HepG2 (cell line): ENCODE measurements around the gene ZBTB21. TPM values are rescaled to one million over a fixed set of nuclear protein-coding genes. Genes with fewer than 3 reads are reported as not detected.

Source experiments
- ATAC-seq: fragments of 200-7000 bp; cut with Tn5 transposase; 3 replicates; pipeline ENCODE4 v1.9.1; 2020; ENCODE audit warnings: mild to moderate bottlenecking, moderate library complexity
- BruUV-seq: library from RNA; stranded (reverse); fragments of 400-500 nt; replicated peaks from 2 replicates; lab custom pipeline; 2021; lab: Mats Ljungman, UMichigan
- CTCF ChIA-PET: fragments of 300-600 bp; formaldehyde crosslinking; extraction: SDS; loops from one replicate; lab custom pipeline; 2021; ENCODE audit warnings: low total read pairs, inconsistent platforms, low intra/inter-chr PET ratio; lab: Yijun Ruan, JAX
- POLR2A ChIA-PET: fragments of 350-600 bp; sonication (Branson Sonifier 250); formaldehyde crosslinking; loops from one replicate; lab custom pipeline; 2020; ENCODE audit warnings: antibody characterized with exemption, inconsistent platforms; lab: Yijun Ruan, JAX
- DNase-seq: peaks from one replicate; pipeline ENCODE4 v3.0.0-alpha.2; 2015; ENCODE audit warnings: low spot score
- FAIRE-seq: peaks from 3 replicates; lab custom pipeline; 2011; peaks lifted over from hg19 to GRCh38; lab: Jason Lieb, UNC
- H2AFZ ChIP-seq: one replicate; pipeline ENCODE4 v1.6.1; 2011; ENCODE audit warnings: low read length, inconsistent platforms
- H3K27ac ChIP-seq: fragments of 300-600 bp; 3 replicates; pipeline ENCODE4 v1.8.0; 2011; ENCODE audit warnings: mixed run types, mild to moderate bottlenecking, mixed read lengths, low read length, inconsistent platforms; ENCODE audit not compliant: insufficient read depth; ENCODE audit errors: extremely low read length
- H3K27me3 ChIP-seq, 2 experiments: fragments of 200-600 bp in 1 of 2; 2 replicates in 1 of 2; 3 replicates in 1 of 2; pipeline versions ENCODE4 v1.6.0 to v1.8.0; 2011; ENCODE audit warnings: low read length in 2 of 2, mild to moderate bottlenecking in 2 of 2, moderate library complexity in 2 of 2, inconsistent platforms in 1 of 2; ENCODE audit not compliant: insufficient read depth in 2 of 2, control insufficient read depth in 1 of 2
- H3K36me3 ChIP-seq, 2 experiments: fragments of 200-600 bp in 1 of 2; replicated peaks in 1 of 2; 2 replicates in 1 of 2; 3 replicates in 1 of 2; pipeline versions ENCODE4 v1.5.1 to v1.8.0; 2011; ENCODE audit warnings: low read length in 2 of 2, inconsistent platforms in 1 of 2; ENCODE audit not compliant: insufficient read depth in 2 of 2, control insufficient read depth in 1 of 2
- H3K4me1 ChIP-seq: 2 replicates; pipeline ENCODE4 v1.5.1; 2012; ENCODE audit warnings: low read length, inconsistent platforms; ENCODE audit not compliant: insufficient read depth
- H3K4me2 ChIP-seq: 2 replicates; pipeline ENCODE4 v1.6.0; 2011; ENCODE audit warnings: low read depth, low read length, inconsistent platforms
- H3K4me3 ChIP-seq, 3 experiments: fragments of 200-600 bp in 1 of 3; sonication (generic), shearing (Covaris generic) in 1 of 3; replicated peaks in 1 of 3; 2 replicates each; pipeline ENCODE4 v1.5.1; 2011 to 2016; ENCODE audit warnings: low read length in 3 of 3, inconsistent platforms in 2 of 3, low read depth in 2 of 3, mild to moderate bottlenecking in 2 of 3, control low read depth in 1 of 3, mixed read lengths in 1 of 3; ENCODE audit not compliant: insufficient read depth in 1 of 3
- H3K79me2 ChIP-seq: one replicate; pipeline ENCODE4 v1.6.1; 2011; ENCODE audit warnings: low read length, inconsistent platforms; ENCODE audit not compliant: insufficient read depth
- H3K9ac ChIP-seq: 2 replicates; pipeline ENCODE4 v1.6.0; 2011; ENCODE audit warnings: mild to moderate bottlenecking, low read depth, low read length, inconsistent platforms; ENCODE audit not compliant: insufficient read depth
- H3K9me3 ChIP-seq: 2 replicates; pipeline ENCODE4 v1.5.1; 2012; ENCODE audit warnings: mild to moderate bottlenecking, low read length
- H4K20me1 ChIP-seq: 2 replicates; pipeline ENCODE4 v1.6.0; 2011; ENCODE audit warnings: inconsistent platforms, mild to moderate bottlenecking, low read length, moderate library complexity; ENCODE audit not compliant: insufficient read depth
- CEBPB ChIP-seq: IDR thresholded peaks from 2 replicates; pipeline ENCODE4 v1.6.1; 2011; ENCODE audit warnings: low read depth, low read length, improper control_type of control experiment, borderline replicate concordance
- CEBPG ChIP-seq: IDR thresholded peaks from 2 replicates; pipeline ENCODE4 v1.6.1; 2016
- HCFC1 ChIP-seq: fragments of 150-350 bp; IDR thresholded peaks from 2 replicates; pipeline ENCODE4 v1.6.1; 2014; ENCODE audit warnings: low read depth, low read length
- NAIF1 ChIP-seq: sonication (generic); formaldehyde crosslinking; IDR thresholded peaks from 2 replicates; pipeline ENCODE4 v1.5.0; 2020; ENCODE audit warnings: mild to moderate bottlenecking, missing genetic modification reagents, borderline replicate concordance
- ZNF207 ChIP-seq: fragments of 450-650 bp; IDR thresholded peaks from 2 replicates; pipeline ENCODE4 v1.6.1; 2016; ENCODE audit warnings: antibody characterized with exemption, borderline replicate concordance
- WGBS: methylation state at CpG from one replicate; pipeline ENCODE4 v1.1.6; 2017; ENCODE audit warnings: low lambda C conversion rate; 5-methylcytosine and 5-hydroxymethylcytosine counted together
- in situ Hi-C: cut with HindIII; loops from 2 replicates; pipeline ENCODE4 v1.10.0; 2017; ENCODE audit warnings: low pct_unique_long_range_greater_than_20kb; ENCODE audit not compliant: extremely low pct_ligation_motif_present
- intact Hi-C: fragments of 100-400 bp; cut with micrococcal nuclease; formaldehyde crosslinking; loops from one replicate; pipeline ENCODE4 v1.10.0; 2022; ENCODE audit not compliant: unreplicated experiment
- polyA plus RNA-seq, 8 experiments: library from polyadenylated mRNA; depleted of rRNA in 3 of 8; stranded (reverse) in 7 of 8; unstranded in 1 of 8; fragments of >200 nt; fragmentation: Illumina TruSeq in 4 of 8; extraction: Trizol in 4 of 8; gene quantifications; 2 replicates each; pipeline versions ENCODE4 v1.2.1 to v1.2.3, GENCODE V29; 2011 to 2016; ENCODE audit warnings: low read depth in 4 of 8, missing spikeins in 1 of 8, mixed read lengths in 1 of 8; ENCODE audit not compliant: insufficient read depth in 1 of 8
- total RNA-seq, 5 experiments: library from RNA; depleted of rRNA; stranded (reverse); fragments of >200 nt; fragmentation: Illumina TruSeq; extraction: Trizol; gene quantifications; 2 replicates each; pipeline ENCODE4 v1.2.3, GENCODE V29; 2016; ENCODE audit warnings: low read depth in 1 of 5
- TF ChIP-seq, protein P1 (sequence below): sonication (generic); formaldehyde crosslinking; IDR thresholded peaks from 2 replicates; pipeline ENCODE4 v1.9.0; 2021; ENCODE audit warnings: missing genetic modification reagents, mild to moderate bottlenecking, borderline replicate concordance

ZBTB21 gene
- total and polyA plus RNA-seq, 2 of the 13 experiments (the other 11 are each of a cell fraction or from before 2014, with no cell fraction given) = 4.5 to 6.1 TPM

DNA sequence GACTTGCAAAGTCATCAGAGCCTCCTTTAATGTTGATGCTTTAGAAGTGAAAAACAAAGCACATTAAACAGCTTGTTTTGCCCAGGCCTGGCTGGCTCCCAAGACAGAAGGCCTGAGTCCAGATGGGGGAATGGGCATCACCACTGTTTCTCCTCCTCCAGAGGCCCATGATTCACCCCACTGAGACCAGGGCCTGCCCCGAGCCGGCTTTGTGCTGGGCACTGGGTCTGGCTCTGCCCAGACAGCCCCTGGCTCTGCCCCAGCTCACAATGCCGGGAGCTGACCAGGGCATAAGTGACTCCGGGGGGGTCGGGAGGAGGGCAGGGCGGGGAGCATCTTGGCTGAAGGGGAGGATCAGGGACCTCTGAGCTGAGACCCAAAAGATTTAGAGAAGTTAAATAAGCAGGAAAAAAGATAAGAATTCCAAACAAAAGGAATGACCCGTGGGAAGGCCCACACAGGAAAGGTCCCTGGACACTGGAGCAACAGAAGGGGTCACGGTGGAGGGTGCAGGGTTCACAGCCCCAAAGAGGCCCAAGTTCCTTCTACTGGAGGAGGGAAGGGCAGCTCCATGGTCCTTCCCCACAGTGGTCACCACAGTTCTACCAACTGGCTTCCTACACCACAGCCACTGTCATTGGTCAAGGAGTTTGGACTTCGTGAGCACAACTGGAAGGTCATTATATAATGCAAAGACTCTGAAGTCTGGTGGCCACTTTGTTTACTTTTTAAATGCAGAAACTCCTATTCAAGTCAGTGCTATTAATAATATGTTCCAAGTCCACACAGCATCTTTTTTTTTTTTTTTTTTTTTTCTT lies 61.9 kb downstream of the ZBTB21 start (continued):
- TF ChIP-seq NAIF1 (CRISPR knock-in tag) (no peak), ZNF207 (no peak), HCFC1 (no peak)

DNA sequence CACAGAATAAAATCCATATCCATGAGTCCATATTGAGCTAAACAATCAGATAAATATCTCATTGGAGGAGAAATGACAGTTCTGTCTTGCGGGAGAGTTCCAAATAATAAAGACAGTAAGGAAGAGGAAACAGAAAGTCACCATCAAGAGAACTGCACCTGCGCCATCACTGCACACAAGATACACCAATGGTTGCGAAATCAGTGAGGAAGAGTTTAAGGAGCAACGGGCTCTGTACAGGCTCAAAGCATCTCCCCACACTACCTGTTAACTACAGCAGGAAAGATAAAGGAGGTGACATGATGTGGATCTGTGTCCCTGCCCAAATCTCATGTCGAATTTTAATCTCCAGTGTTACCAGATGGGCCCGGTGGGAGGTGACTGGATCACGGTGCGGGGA lies 64.2 kb downstream of the ZBTB21 start:
- ATAC-seq = no peak

More for the DNA sequence above, 64.2 kb downstream of the ZBTB21 start:
- CTCF ChIA-PET = no interaction called here
- Histone ChIP-seq H3K27me3 (no peaks in the 10 kb centered on the region), H3K4me3 (no peak overlapping the region), H3K79me2 (peaks cover 36% of the 10 kb centered on the region), H3K36me3 (peaks cover 4 to 7% of the 10 kb centered on the region in 2 experiments; a peak in 1 of 5 replicates), H4K20me1 (no peaks in the 10 kb centered on the region), H3K9ac (no peak overlapping the region), H3K4me1 (peaks cover 39% of the 10 kb centered on the region), H3K27ac (no peak overlapping the region), H3K4me2 (no peak overlapping the region), H3K9me3 (no peaks in the 10 kb centered on the region), H2AFZ (no peak overlapping the region)
- FAIRE-seq (no peak), DNase-seq (no peak)
- BruUV-seq = no TSS peak
- intact Hi-C loops = no loop called here
- WGBS = 97% methylated on average over 8 of the region's 8 CpGs
- POLR2A ChIA-PET = no interaction called here
- in situ Hi-C loops = no loop called here
- peak; percentile 62 for TF ChIP-seq CEBPG (CRISPR knock-in tag)
- TF ChIP-seq CEBPB = peak; percentile 86
- TF ChIP-seq, protein P1, sequence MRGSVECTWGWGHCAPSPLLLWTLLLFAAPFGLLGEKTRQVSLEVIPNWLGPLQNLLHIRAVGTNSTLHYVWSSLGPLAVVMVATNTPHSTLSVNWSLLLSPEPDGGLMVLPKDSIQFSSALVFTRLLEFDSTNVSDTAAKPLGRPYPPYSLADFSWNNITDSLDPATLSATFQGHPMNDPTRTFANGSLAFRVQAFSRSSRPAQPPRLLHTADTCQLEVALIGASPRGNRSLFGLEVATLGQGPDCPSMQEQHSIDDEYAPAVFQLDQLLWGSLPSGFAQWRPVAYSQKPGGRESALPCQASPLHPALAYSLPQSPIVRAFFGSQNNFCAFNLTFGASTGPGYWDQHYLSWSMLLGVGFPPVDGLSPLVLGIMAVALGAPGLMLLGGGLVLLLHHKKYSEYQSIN (CRISPR knock-in tag) = no peak
